Endometrial microvascular endothelial cells (primary cell): ENCODE measurements around the gene VSIG1. TPM values are rescaled to one million over a fixed set of nuclear protein-coding genes. Genes with fewer than 3 reads are reported as not detected.

Experiments used
- in situ Hi-C: cut with HindIII; loops from 2 replicates; pipeline ENCODE4 v1.10.0; 2017; ENCODE audit warnings: low sequenced_read_pairs, low pct_unique_long_range_greater_than_20kb; ENCODE audit errors: inconsistent ontology term
- total RNA-seq: library from RNA; depleted of rRNA; stranded (reverse); fragments of >200 nt; gene quantifications from one replicate; pipeline ENCODE4 v1.2.3, GENCODE V29; 2015; ENCODE audit errors: inconsistent ontology term

VSIG1 gene
- total RNA-seq, 1 donor from 2014 or later: 8.0 TPM

- in situ Hi-C loops: no loop called here
These were observed 78.9 kb downstream of the VSIG1 start for GRCh38 chrX:108123591-108124366.

DNA sequence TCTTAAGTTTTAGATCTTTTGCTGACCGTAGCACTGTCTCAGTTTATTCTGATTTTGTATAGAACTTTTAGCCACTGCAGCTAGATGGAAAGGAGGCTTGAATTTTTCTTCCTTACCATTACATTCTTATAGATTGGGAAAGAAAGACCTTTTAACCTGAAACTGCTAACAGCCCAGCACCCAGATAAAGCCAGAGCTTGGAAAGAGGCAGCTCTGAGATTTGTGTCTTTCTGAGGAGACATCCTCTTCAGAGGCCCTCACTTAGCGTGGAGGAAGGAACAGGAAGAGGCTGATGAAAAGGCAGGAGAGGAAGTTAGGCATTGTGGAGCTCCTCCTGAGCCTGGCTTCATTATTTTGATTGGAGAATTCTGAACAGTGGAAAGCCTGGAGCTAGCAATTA lies 81.8 kb downstream of the VSIG1 start:
- in situ Hi-C loops: no loop called here

DNA sequence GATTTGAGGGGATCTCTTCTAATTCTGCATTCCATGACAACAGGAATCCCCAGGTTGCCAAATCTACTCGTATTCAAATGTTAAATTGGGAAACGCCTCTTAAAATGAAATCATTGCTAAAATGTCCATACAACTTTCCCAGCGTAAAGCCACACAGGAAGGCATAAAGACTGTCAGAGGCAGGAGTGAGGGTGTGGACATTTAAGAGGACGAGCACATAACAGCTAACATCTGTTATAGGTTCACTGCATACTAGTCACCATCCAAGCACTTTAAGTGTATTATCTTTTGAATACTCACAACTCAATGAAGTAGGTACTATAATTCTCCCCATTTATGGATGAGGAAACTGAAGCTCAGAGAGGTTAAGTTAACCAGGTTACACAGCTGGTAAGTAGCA lies 82.3 kb downstream of the VSIG1 start:
- in situ Hi-C loops: no loop called here

Other genes with a start within 250 kb of the VSIG1 start
- 37.9 TPM for gene MID2, start 219.2 kb upstream of the VSIG1 start, total RNA-seq
- gene TEX13B, start 62.7 kb upstream of the VSIG1 start, total RNA-seq: not detected
- 156 TPM for gene PSMD10, start 46.5 kb downstream of the VSIG1 start, total RNA-seq
- 87.9 TPM for gene ATG4A, start 46.7 kb downstream of the VSIG1 start, total RNA-seq